GM21619 (cell line): ENCODE results near the gene AIG1.

Experiments used
- ATAC-seq: cut with Tn5 transposase; IDR thresholded peaks from one replicate; pipeline ENCODE4 v1.9.1; 2021; ENCODE audit not compliant: unreplicated experiment

The AIG1 gene

DNA sequence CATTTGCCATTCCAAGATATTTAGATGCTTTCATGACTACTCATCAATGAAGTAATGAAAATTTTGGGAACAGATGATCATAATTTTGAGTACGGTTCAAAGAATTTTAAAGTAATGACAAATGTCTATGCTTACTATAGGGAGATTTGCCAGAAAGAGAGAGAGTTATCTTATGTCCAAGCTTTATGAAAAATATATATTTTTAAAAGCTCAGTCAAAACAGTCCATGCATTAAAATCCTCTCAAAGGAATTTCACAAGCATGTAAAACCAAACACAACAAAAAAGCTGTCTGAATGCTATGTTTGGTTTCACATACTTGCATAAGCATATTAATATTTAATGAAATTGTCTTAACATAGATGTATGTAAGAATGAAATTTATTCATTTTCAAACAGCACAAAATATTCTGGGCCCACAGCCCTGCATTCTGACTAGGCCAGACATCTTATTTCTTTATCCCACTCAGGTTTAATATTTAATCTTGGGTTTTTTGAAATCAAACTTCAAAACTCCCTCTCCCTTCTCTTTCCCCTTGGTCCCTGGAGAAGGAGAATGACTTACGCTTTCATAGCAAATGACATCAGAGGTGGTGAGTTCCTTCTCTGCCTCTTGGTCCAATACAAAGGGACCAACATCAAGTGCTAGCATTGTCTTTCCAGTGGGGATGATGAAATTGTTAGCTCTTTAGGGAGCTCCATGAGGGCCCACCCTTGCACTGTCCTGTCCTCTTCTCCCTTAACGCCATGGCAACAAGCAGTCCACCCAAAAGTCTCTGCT, 295.6 kb downstream of the AIG1 start:
- no peak for ATAC-seq

- no peak for ATAC-seq
Measured at GRCh38 chr6:143357152-143357551, 296.5 kb downstream of the AIG1 start.

DNA sequence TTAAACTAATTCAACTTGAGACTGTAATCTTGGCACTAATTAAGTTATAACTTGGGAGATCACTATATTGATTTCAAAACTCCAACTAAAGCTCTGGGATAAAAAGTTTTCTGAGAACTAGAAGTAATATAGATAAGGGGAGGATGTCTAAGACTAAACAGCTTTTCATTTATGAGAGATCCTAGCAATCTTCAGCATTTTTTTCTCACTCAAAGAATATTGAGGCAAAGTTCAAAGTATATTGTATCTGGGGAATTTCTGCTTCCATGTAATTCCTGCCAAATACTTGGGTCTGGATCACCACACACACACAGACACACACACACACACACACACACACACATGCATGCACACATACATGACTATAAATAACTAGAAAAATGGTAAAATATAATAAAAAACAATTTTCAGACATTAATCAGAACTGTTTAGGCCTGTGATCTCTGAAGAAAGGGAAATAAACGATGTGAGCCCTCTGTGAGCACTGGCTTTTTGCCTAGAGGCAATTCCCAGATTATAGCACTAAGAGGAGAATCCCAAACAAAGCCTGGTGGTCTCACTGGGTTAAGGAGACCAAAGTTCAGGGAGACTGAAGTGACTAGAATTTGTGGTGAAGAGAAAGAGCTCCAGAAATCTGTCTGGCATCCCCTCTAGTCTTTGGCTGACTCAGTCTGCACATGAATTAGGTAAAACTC, 297.0 kb downstream of the AIG1 start:
- ATAC-seq: no peak

GRCh38 chr6:143361536-143362191, 301.0 kb downstream of the AIG1 start:
- no peak for ATAC-seq

- no peak for ATAC-seq
Measured at GRCh38 chr6:143362192-143362558, 301.5 kb downstream of the AIG1 start.

DNA sequence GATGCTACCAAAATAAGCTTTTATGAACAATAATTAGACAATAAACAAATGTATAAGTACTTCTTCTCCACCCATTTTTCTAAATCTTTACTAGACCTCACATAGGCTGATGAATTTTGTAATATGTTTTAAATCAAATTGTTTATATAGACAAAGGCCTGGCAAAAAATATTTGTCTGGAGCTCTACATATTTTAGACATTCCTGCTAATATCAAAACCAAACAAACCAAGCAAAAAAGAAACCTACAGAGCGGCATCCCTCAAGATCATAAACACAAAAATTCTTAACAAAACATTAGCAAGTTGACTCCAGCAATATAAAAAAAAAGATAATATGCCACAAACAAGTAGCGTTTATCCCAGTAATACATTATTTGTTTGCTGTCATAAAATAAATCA, 302.6 kb downstream of the AIG1 start:
- ATAC-seq: no peak

GRCh38 chr6:143368426-143368825, 307.7 kb downstream of the AIG1 start:
- ATAC-seq: peak; percentile 99

- no peak for ATAC-seq
Measured at GRCh38 chr6:143369971-143370370, 309.3 kb downstream of the AIG1 start.

GRCh38 chr6:143370812-143371370, 310.2 kb downstream of the AIG1 start:
- ATAC-seq: no peak

DNA sequence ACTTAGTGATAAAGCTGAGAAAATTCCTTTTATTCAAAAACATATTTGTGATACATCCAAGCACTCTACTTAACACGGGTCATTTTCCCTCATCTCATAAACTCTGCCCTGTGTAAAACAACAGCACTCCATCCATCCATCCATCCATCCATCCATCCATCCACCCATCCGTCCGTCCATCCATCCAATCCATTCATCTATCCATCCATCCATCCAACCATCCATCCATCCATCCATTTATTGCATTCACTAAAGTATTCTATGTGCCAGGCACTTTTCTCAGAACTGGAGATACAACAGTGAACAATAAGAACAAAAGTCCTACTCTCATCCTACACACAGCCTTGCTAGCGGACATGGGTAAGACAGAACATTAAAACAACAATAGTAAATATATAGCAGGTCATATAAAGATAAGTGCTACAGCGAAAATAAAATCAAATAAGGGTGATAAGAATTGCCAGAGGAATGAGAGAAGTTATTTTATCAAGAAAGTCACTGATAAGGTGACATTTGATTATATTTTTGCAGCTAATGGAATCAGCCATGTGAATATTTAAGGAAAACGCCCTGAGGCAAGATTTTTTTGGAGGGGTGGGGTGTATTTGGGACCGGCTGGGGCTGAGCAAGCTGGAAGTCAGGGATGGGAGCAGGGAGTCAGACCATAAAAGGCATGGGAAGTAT, 311.7 kb downstream of the AIG1 start:
- no peak for ATAC-seq

GRCh38 chr6:143374014-143374413, 313.3 kb downstream of the AIG1 start:
- ATAC-seq: no peak

- no peak for ATAC-seq
Measured at GRCh38 chr6:143375022-143375585, 314.4 kb downstream of the AIG1 start.

DNA sequence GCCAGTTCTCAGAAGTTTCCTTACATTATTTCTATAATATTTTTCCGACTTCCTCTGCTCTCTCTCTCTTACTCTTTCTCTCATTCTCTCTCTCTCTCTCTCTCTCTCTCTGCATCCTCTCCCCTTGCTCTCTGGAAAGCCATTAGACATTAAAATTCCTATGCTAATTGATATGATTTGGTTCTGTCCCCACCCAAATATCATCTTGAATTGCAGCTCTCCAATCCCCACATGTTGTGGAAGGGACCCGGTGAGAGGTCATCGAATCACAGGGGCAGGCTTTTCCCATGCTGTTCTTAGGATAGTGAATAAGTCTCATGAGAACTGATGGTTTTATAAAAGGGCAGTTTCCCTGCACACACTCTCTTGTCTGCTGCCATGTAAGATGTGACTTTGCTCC, 315.7 kb downstream of the AIG1 start:
- no peak for ATAC-seq

DNA sequence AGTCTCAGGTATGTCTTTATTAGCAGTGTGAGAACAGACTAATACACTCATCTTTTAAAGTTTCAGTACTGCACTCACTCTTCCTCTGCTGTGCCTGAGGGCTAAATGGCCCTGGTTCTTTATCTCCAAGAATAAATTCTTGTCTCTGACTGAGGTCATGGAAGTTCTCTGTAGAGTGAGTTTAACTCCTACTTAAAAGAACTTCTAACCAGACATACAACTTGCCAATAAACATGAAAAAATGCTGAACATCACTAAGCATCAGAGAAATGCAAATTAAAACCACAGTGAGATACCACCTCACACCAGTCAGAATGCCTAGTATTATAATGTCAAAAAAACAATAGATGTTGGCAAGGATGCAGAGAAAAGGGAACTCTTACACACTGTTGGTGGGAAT, 316.2 kb downstream of the AIG1 start:
- no peak for ATAC-seq

- ATAC-seq: no peak
Measured at GRCh38 chr6:143385636-143386035, 324.9 kb downstream of the AIG1 start.

- ATAC-seq: no peak
Measured at GRCh38 chr6:143390278-143390677, 329.6 kb downstream of the AIG1 start.
